GM15510 (cell line): Measurements from ENCODE around the gene CAMK2D.

Source experiments
- POLR2A ChIP-seq: IDR thresholded peaks from 3 replicates; pipeline ENCODE4 v1.6.1; 2011; ENCODE audit warnings: borderline replicate concordance; ENCODE audit not compliant: insufficient read length; ENCODE audit errors: extremely low read depth

The CAMK2D gene

DNA sequence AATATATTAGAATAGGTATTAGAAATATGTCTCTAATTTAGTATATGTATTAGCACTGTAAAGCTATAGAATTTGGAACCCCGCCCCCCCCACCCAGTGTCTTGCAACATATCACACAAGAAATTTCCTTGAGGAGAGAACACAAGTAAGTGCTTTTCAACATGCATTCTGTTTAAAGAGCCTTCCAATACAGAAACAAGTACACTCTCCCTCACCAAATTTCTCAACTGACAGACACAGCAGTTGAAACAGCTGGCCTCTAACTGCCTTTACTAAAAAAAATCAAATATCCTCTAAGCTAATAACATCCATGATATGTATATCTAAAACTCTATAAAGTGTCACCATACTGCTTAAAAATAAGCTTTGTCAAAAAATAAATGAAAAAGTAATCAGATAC lies 12.4 kb downstream of the CAMK2D start:
- TF ChIP-seq POLR2A = no peak

DNA sequence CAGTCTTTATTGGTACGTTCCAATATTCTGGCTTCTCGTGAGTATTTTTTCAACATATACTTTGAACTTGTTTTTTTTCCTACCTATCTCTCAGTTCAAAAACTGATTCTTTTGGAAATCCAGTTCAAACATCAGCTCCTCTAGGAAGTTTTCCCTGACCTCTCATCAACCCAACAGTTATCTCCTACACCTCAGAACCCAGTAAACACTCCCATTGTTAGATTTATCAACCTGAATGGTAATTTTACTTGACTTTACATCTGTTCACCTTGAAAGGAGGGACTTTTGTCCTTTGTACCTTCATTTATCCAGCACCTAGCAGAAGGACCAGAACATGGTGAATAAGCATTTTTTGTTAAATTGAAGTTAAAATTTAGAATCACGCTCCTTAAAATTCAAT lies 13.6 kb downstream of the CAMK2D start:
- TF ChIP-seq POLR2A = no peak

DNA sequence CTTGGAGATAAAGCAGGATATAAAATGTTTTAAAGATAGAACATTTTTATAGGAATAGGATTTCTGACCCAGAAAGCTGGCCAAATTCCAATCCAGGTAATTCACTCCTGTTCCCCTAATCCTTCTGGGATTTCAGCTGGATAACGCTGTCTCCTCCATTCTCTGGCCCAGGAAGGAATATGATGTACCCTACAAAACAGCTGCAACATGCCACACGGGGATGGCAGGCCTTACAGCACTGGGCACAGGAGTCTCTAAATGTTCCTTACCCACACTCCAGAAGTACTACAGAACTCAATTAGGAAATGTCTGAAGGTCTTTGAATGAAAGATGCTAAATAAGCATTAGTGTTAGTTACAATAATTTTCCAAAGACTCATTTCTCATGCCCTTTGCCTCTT lies 15.8 kb downstream of the CAMK2D start:
- TF ChIP-seq POLR2A = no peak

DNA sequence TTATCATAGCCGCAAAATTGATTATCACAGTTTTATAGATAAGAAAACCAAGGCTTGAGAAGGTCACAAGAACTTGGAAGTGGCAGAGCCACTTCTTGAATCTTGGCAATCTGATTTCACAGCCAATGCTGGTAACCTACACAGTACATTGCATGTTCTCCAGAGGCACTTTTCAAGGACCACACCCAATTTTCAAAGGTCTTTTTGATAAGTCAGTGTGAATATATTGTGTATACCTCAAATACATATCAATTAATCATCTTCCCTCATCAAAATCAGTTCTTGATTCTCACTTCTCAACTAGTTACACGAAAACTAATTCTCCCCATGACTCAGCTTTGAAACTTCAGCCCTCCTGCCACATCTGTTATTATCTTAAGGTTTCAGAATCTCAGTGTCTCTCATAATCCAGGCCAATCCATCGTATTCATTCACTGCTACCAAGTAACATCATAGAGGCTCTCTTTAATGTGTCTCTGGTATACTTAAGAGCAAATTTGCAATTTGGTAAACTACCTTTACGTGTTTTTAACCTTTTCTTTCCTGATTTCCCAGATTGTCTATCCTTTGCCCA lies 16.8 kb downstream of the CAMK2D start:
- no peak for TF ChIP-seq POLR2A

DNA sequence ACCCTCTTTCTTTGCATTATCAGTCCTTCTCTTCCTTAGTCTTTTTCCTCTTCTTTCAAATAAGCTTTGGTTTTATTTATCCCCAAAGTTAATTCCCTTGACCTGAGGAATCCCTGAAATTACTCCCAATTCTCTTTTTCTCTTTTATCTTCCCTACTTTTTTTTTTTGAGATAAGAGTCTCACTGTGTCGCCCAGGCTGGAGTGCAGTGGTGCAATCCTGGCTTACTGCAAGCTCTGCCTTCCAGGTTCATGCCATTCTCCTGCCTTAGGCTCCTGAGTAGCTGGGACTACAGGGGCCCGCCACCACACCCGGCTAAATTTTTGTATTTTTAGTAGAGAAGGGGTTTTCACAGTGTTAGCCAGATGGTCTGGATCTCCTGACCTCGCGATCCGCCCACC lies 17.8 kb downstream of the CAMK2D start:
- no peak for TF ChIP-seq POLR2A

DNA sequence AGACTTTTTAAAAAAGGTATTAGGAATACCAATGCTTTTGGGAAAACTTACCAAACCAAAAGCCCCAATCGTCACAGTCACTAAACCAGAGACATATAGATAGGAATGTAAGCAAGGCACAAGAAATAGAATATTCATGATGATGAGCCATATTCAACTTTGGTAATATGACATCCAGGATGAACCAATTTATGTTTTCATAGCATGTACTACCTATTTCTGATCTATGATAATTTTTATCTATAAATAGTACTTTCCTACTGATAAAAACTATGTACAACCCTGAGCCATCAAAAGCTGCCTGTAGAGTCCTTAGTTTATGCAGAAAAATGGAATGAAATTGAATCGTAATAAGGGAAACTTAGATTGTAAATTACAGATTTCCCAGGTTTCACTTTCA lies 18.9 kb downstream of the CAMK2D start:
- no peak for TF ChIP-seq POLR2A

DNA sequence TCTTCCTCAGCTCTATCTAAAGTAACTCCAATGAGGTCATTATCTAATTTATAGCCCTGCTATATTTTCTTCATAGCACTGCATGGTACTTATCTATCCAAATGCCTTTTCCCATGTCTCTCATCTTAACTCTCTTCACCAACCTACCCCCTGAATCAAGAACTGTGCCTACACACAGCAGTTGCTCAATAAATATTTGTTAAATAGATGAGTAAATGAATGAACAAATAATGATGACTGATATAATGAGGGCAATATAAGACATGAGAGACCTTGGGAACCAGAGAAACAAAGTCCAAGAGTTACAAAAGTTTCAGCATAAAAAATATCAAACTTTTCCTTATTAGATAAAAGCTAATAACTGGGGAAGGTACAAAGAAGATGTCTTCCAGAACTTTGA lies 19.6 kb downstream of the CAMK2D start:
- no peak for TF ChIP-seq POLR2A

DNA sequence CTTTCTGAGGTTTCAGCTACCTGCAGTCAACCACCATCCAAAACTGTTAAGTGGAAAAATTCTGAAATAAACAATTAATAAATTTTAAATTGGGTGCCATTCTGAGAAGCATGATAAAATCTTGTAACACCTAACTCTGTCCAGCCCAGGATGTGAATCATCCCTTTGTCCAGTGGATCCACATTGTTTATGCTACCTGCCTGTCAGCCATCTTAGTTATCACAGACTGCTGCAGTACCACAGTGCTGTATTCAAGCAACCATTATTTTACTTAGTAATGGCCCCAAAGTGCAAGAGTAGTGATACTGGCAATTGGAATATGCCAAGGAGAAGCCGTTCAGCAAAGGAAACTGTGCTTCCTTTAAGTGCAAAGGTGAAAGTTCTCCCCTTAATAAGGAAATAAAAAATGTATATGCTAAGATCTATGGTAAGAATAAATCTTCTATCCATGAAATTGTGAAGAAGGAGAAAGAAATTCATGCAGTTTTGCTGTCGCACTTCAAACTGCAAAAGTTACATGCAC lies 20.6 kb downstream of the CAMK2D start:
- TF ChIP-seq POLR2A = no peak

DNA sequence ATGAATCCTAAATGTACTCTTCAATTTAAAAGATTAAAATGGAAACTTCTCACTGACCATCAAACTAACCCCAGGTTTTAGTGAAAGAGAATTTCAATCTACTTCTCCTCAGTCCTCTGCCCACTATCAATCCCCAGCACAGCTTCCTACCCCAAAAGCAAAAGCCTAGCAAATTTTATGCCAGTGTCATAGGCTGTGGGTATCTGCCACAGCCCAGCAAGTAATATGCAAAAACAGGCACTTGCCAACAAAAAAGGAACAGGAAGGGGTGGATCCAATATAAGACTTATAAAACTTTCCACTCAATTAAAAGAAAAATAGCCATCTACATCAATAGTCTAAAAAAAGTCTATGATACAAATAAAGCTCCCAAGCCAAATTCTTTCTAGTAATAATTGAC lies 22.3 kb downstream of the CAMK2D start:
- TF ChIP-seq POLR2A = no peak

DNA sequence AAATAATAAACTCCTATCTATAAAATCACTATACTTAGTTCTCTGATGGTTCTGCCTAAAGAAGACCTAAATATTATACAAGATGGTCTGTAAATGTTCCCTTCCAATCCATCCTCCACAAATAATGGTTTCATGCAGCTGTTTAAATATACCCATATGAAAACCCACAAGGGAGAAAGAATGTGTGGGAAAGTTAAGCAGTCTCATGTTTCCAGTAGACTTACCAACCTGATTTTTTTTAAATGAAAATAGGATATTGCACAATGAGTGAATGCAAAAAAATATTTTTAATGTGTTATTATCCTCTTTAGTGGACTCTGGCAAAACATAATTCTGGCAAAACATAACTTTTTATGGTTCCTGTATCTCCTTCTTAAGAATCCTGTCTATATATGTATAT lies 23.3 kb downstream of the CAMK2D start:
- TF ChIP-seq POLR2A = no peak

DNA sequence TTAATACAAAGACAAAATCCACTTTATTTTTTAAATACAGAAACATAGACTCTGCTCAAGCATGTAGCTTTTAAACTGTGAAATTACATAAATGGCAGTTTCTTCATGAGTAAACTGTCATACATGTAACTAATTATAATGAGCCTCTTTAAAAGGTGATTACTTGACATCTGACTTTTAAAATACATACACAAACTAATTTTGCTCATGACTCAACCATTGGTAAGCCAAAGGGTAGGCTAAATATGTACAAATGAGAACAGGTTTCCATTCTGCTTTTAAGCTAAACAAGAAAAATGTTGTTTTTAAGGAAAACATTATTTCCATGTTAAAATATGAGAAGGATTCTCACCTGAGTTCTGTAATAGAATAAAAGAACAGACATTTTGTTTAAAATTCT lies 27.9 kb downstream of the CAMK2D start:
- TF ChIP-seq POLR2A = no peak

DNA sequence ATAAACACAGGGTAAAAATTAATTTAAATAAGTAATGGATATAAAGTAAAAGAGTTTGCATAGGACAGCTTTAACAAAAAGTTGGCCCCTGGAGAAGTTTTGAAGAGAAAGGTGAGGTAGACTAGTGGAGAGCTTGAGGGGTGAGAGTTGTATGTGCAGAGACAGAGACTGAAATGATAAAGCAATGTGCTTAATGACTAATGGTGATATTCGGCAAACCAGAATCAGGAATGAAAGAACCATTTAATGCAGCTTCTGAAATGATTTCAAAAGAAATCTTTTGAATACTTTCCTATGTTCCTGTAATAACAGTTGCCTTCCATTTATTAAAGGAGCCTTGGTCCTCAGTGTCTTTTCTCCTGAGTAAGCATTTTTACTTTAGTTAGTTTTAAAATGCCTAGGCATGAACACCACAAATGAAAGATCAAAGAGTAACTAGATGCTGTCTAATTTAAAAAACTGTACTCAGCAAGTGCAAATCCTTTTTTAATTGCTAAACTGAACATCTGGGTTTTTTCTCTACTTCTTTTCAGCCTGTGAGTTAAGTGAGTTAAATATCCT lies 28.5 kb downstream of the CAMK2D start:
- no peak for TF ChIP-seq POLR2A

DNA sequence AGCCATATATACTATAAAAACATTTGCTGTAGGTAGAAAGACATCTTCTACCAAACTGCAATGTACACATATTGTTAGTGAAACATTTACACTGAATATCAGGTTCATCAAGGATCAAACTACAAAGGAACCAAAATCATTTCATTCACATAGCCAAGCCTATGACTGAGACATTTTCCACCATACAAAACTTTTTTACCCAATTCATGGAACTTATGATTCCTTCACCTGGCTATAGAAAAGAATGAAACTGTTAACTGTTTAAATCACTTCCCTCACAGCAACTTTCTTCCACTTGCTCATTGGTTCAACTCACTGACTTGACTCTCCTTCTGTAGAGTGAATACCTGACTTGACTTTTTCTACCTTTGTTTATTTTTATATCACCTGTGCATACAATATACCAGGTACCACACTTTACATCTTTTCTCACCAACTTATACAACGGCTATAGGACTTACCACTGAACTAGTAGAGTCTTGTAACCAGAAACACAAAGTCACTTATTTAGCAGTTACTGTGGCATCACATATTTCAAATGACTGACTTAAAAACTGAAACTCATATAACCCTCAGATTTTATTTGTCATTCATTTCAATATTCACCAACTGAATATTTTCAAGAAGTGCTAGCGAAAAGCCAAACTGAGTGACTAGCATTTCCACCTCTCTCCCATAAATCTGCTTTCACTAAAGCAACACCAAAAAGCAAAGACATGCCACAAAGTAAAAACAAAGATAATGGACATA lies 30.9 kb downstream of the CAMK2D start:
- TF ChIP-seq POLR2A = no peak

DNA sequence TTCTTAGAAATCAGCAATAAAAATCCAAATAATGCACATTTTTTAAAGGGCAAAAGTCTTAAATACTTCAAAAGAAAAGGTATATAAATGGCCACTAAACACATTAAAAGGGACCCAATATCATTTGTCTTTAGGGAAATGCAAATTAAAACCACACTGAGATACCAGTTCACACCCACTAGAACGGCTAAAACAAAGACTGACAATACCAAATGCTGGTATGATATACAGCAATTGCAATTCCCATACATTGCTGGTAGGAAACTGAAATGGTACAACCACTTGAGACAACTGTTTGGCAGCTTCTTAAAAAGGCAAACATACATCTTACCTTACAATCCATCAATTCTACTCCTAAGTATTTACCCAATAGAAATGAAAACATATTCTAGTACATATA lies 33.7 kb downstream of the CAMK2D start:
- no peak for TF ChIP-seq POLR2A

DNA sequence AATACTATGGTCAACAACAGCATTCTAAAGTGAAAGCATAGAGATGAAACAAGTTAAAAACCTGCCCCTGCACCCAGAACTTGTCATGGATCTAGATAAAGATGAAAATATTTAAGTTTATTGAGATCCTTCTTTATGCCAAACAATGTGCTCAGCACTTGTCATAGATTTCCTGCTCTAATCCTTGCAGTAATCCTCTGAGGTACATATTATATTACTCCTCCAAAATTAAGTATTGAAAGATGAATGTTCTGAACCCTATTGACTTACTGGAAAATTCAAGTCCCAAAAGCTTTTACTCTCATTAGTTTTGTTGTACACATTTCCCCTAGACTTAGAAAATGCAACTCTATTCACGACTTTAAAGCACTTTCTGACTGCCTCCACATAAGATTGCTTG lies 35.6 kb downstream of the CAMK2D start:
- TF ChIP-seq POLR2A = no peak

DNA sequence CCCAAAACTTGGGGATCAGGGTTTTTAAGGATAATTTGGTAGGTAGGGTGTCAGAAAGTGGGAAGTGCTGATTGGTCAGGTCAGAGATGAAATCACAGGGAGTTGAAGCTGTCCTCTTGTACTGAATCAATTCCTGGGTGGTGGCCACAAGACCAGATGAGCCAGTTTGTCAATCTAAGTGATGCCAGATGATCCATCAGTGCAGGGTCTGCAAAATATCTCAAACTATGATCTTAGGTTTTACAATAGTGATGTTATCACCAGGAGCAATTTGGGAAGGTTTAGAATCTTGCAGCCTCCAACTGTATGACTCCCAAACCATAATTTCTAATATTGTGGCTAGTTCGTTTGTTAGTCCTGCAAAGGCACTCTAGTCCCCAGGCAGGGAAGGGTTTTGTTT lies 43.3 kb downstream of the CAMK2D start:
- TF ChIP-seq POLR2A = no peak
